Stimulated activated naive CD8-positive, alpha-beta T cell treated with anti-CD3 and anti-CD28 coated beads, Interleukin-15, Interleukin-2, amounts not matched to agents 100 U/mL and 50 U/mL, for 24 hours (primary cell): ENCODE results near the gene TBXA2R.
"Not testable (repeated sequence)": the region's sequence is repeated elsewhere in the genome, so short reads cannot be mapped to it uniquely, and the experiment has no call there.

Source experiments
- ATAC-seq: fragments of 150-1000 bp; cut with Tn5 transposase; one replicate; pipeline ENCODE4 v1.10.0; 2021
- DNase-seq: peaks from one replicate; pipeline ENCODE4 v3.0.0; 2021

The TBXA2R gene

DNA sequence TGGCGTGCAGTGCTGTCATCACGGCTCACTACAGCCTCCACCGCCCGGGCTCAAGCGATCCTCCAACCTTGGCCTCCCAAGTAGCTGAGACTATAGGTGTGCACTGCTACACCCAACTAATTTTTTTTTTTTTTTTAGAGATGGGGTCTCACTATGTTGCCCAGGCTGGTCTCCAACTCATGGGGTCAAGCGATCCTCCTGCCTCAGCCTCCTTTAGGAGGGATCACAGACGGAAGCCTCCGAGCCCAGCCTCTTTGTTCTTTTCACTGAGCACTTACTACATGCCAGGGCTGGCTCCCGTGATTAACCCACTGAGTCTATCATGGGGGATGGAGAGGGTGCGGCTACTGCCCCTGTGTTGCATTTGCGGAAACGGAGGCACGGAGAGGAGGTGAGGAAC, 32.8 kb upstream of the TBXA2R start:
- ATAC-seq (no peak), DNase-seq (no peak)

DNA sequence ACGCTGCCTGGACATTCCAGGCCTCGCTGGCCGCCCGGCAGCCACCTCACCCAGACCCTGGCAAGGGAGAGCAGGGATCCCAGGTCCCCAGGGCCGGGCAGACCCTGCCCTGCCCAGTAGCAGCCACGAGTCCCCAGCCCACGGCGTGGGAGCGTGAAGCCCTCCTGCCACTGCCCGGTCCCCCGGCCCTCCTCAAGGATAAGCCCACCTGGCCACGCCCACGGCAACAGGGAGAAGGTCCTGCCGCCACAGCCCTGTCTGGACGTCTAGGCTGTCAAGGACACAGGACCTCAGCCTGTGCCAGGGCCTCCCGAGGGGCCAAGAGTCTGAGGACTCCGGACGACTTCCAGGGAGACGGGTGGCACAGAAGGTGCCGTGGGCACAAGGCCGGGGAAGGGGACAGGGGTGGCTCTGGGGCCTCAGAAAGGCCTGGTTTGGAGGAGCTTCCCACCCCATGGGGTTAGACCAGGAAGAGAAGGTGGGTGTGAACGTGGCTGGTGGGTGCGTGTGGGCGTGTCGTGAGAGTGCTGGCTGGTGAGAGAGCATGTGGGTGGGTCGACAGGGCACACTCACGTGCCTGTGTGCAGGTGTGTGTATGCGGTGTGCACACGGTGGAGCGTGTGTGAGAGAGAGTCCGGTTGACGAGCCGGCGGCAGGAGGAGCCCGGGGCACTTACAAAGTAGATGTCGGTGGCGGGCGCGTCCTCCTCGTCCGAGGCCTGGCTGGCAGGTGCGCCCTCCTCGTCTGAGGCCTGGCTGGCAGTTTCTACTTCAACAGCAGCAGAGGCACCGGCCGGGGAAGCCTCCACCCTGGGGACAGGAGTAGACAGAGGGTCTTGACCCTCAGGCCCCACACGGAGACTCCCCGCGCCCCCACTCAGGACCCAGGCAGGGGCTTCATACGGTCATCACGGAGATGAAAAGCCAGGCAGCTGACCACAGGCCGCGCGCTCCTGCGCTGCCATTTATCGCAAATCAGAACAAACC, 31.8 kb upstream of the TBXA2R start:
- DNase-seq, result no peak
- no peak for ATAC-seq

DNA sequence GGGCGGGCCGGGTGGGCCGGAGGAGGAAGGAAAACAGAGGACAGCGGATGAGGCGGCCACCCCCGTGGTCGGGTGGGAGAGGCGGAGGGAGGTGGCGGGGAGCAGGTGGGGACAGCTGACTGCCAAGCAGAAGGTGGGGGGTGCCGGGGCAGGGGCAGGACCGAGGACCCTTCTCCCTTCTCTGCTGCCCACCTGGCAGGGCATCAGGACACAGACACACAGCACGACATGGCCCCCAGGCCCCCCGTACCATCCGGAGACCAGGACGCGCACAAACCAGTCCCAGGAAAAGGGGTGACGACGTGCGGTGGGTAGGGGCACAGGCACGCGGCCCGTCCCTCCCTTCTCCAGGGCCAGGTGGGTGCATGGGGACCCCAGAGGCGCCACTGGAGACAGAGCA, 30.9 kb upstream of the TBXA2R start:
- ATAC-seq (no peak), DNase-seq (no peak)

DNA sequence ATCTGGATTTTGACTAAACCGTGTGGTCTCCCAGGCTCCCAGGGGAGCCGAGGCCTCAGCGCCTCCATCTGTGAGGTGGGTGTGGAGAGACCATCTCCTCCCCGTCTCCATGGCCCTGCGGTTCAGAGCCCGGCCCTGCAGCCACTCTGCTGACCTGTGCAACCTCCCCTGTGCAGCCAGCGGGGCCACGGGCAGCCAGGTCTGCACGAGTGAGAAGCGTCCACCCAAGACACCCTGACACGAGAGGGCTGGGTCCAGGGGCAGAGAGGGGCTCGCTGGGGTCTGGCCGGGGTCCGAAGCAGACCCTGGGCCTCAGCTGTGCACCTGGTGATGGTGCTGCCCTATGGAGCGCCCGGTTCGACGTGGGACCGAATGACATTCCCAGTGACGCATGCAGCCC, 30.3 kb upstream of the TBXA2R start:
- ATAC-seq (no peak), DNase-seq (no peak)

DNA sequence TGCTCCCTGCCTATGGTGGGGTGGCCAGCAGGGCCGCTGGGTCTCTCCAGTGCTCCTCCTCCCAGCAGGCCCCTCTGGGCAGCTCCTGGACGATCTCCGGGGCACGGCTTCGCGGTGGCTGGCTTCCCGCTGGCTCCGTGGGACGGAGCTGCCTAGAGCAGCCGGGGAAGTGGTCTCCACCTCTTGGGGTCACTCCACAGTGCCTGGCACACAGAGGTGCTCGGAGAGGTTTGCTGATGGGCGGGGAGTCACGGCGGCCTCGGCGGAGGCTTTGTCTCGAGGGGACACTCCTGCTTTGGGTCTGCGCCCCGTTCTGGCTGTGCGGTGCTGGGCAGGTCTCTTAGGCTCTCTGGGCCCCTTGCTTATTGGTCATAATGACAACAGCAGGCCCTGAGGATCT, 29.8 kb upstream of the TBXA2R start:
- ATAC-seq (no peak), DNase-seq (no peak)

DNA sequence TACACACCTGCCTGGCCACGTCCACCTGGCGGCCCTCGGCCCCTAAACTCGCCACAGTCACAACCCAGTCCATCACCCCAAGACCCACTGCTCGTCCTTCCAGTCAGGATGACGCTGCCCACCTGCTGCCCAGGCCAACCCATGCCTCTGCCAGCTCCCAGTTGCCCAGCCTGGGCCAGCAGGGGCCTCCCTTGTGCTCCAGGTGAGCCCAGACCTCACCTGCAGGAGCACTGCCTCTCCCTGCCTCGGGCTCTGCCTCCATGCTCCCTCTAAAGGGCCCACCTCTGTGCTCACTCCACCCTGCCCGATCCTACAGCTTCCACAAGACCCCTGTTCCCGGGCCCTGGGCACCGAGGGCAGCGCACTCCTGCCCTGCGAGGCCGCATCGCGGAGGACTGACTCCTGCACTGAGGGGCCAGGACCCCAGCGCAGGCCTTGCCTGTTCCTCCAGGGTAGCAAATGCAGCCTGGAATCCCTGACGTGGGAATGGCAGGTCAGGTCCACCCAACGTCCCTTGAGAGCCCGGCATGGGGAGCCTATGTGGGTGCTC, 27.9 kb upstream of the TBXA2R start:
- ATAC-seq (no peak), DNase-seq (no peak)

DNA sequence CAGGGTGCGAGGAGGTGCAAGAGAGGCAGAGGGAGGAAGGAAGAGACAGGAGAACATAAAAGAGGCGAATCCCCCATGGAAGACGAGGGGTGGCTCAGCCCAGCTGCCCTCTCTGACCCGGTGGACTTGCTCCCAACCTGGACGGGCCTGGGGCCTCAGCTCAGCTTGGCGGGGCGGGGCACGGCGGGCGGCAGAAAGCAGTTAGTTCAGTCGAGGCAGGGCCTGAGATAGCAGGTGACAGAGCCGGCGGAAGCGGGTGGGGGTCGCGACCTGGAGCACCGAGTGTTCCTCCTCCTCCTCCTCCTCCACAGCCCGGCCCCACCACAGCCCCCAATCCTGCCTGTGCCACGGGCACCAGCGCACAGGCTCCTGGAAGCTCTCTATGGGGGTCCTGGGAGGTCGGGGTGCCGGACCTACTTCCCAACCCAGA, 26.9 kb upstream of the TBXA2R start:
- DNase-seq (no peak), ATAC-seq (no peak)

DNA sequence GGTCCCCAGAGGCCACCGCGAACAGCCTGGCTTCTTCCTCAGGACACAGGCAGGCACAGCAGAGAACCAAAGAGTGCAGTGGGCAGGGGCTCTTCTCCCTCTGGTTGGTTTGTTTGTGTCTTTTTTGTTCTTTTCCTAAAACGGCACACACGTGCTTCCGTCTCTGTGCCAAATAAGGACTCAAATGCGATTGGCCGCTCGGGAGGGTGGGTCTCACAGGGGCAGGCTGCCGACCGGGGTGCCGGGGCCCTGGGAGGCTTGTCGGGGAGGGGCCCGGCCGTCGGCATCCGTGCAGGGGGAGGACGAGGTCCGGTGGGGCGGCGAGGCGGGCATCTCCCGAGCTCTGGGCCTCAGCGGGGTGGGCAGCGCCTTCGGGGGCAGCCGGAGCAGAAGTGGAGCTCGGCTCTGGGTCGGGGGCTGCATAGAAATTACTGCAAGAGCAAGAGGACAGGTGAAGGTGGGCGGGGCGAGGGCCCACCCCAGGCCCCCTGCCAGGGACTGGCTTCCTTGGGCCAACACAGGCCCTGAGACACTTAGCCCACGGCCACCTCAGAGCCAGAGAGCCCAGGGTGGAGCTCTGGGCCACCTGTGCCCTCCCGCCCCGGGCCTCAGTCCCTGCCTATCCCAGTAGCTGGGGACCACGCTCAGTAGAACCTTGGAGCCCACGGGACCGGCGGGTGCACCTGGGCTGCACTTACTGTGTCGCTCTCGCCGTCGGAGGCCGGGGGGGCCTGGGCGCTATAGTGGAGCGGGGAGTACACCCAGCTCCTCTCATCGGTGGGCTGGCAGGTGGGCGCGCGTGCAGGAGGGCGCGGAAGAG, 26.3 kb upstream of the TBXA2R start:
- ATAC-seq (no peak), DNase-seq (no peak)

DNA sequence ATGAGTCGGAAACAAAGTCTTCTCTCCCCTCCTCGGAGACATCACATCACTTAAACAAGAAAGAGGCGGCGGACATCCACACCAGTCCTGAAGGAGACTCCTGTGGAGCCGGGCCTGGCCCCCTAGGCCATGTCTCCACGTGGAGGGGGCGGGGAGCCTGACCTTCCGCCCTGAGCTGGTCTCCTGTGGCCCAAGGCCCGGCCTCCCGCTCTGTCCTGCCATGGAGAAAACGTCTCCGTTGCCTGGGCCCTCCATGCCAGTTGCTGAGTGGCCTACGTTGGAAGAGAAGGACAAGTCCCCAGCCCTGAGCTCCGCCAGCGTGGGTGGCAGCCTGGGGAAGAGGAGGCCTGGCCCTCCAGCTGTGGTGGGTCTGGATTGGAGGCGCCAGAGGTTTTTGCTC, 25.4 kb upstream of the TBXA2R start:
- ATAC-seq, result no peak
- DNase-seq, result no peak

DNA sequence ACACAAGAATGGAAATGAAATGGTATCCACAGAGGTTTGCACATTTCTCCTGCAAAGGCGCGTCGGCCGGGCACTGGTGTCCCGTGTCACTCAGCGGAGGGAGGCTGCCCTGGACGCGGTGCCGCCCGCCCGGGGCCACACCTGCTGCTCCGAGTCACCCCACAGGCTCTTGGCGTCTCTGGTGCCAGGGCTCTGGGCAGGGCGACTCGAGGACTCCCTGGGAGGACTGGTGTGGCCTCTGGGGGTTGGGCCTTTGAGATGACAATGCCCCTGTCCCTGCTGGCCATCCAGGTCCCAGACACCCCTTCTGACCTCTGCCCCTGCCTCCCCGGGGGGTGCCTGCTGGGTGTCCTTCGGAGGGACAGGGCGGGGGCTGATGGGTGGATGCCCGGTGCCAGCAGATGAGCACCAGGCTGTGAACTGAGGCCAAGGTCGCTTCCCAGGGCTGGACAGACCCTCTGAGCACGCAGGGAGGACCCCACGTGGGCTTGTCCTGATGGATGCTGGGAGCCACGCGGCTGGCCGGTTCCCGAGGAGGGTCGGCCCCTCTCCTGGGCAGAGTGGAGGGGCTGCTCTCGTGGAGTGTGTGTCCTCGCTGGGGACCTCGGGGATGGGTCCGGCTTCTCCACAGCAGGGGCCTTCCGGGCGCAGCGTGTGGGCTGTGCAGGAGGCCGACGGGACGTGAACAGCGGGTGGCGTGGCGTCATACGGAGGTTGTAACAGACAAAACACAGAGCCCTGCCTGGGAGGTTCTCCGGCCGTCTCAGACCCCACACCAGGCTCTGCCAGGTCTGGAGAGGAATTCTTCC, 24.6 kb upstream of the TBXA2R start:
- DNase-seq (no peak), ATAC-seq (no peak)

DNA sequence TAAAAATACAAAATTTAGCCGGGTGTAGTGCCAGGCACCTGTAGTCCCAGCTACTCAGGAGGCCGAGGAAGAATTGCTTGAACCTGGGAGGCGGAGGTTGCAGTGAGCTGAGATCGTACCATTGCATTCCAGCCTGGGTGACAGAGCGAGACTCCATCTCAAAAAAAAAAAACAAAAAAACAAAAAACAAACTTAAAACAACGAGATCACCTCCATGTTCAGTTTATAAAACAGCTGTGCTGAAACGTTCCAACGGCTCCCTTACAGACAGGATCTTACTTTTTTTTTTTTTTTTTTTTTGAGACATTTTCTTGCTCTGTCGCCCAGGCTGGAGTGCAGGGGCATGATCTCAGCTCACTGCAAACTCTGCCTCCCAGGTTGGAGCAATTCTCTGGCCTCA, 22.1 kb upstream of the TBXA2R start:
- not testable (repeated sequence) for ATAC-seq

DNA sequence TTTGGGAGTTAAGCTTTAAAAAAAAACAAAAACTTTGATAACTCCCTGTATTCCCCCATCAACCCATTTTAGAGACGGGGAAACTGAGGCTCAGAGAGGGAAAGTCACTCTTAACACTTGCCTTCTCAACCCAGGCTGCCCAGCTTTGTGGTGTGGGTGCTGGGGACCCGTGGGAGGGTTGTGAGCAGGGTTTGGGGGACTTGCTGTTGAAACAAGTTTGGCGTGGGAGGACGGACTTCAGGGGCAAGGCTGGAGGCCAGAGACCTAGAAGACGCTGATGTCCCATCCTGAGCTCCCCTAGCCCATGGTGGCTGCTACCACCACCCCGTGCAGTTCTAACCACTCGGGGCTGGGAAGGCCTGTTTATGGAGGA, 20.7 kb upstream of the TBXA2R start:
- DNase-seq, result no peak
- no peak for ATAC-seq

More for the DNA sequence above, 22.1 kb upstream of the TBXA2R start:
- DNase-seq, result not testable (repeated sequence)

DNA sequence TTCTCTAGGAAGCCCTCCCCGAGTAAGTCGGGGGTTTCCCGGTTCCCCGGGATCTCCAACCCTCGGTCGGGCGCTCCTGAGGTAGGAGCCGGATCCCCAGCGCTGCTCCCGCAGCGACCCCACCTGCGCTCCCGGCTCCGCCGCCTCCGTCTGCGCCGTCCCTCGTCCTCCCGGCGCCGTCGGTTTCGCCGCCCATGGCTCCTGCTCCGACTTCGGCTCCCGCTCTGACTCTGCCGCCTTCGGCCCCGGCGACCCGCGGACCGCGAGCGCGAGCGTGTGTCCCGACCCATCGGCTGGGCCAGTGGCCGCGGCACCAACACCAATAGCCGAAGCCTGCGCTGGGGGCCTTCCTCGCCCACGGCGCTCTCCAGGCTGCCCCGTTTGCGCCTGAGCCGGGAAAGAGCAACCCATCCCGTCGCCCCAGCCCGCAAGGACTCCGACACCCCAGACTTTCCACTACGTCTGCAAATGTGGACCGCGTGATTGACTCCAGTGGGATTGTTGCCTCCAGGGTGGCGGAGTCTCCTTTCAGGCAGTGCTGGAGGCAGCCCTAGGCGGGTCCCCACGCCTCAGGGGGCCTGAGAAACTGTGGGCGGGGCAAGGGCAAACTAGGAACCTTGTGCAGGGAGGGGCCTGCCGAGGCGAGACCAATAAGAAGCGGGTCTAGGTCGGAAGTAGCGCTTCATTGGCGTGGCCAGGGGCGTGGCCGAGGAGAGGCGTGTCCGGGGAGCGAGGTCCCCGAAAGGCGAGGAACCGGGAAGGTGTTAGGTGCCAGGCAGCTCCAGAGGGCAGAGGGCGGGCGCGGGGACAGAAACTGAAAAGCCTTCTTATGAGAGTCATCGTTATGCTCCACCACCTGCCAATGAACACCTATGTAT, 20.0 kb upstream of the TBXA2R start, which contains the start of gene CACTIN:
Gene CACTIN, minus strand, starts transcription at position 318 of the 878 bp plus-strand sequence. Its CDS starts 28 bp downstream, at position 290.
- peak; percentile 99 for DNase-seq
- ATAC-seq, result peak; percentile 96

DNA sequence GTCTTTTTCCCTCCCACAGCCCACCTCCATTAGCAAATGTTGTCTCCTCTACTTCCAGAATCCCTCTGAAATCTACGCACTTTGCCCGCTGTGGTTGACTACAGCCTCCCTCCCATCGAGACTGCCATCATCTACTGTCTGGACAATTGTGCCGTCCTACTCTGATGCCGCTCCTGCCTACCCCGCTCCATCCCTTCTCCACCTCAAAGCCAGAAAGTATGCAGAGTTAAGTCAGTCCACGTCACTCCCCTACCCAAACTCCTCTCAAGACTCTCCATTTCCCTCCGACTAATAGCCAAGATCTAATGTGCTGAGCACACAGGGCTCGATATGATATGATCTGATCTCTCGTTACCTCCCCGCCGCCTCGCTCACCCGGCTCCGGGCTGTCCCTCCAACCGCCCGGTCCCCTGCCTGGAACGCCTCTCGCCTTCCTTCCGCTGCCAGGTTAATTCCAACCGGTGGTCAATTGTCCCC, 19.4 kb upstream of the TBXA2R start:
- DNase-seq (no peak), ATAC-seq (no peak)

DNA sequence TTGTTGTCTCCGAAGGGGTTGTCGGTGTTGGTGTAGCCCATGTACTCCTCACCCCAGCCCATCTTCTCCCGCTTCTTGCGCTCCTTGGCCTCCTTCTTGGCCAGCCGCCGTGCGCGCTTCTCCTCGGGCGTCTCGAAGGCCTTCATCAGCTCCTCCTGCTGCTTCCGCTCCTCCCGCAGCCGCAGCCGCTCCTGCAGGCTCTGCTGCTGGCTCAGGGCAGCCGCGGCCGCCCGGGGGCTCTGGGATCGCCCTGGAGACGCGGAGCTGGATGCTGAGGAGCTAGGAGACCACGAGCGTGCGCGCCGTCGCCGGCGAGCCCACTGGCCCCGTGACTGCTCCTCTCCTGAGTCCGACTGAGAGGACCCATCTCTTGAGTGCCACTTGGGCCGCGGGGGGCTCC, 17.0 kb upstream of the TBXA2R start:
- ATAC-seq, result no peak
- DNase-seq, result no peak

DNA sequence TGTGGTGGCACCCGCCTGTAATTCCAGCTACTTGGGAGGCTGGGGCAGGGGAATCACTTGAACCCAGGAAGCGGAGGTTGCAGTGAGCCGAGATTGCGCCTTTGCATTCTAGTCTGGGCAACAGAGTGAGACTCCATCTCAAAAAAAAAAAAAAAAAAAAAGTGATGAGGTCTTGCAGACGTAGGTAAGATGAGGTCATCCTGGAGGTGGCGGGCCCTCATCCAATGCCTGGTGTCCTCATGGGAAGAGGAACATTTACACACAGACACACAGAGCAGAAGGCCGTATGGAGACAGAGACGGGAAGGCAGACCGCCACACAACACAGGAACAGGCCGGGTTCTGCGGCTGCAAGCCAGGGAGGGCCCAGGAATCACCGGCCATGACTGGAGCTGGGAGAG, 15.5 kb upstream of the TBXA2R start:
- DNase-seq (no peak), ATAC-seq (no peak)

DNA sequence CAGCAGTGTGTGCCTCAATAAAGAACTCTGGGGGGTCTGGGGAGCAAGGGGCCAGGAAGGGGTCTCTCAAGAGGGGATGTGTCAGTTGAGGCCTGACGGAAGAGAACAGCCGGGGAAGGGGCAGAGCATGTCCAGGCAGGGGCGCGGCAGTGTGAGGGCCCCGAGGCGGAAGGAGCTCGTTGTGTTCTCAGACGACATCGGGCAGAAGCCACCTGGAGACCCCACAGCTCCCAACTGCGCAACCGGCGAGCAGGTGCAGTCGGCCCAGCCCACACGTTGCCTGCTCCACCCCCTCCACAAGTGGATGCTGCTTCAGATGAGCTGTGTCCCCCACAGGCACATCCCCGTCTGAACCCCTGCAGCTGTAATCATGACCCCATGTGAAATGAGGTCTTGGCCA, 15.0 kb upstream of the TBXA2R start:
- no peak for DNase-seq
- no peak for ATAC-seq

DNA sequence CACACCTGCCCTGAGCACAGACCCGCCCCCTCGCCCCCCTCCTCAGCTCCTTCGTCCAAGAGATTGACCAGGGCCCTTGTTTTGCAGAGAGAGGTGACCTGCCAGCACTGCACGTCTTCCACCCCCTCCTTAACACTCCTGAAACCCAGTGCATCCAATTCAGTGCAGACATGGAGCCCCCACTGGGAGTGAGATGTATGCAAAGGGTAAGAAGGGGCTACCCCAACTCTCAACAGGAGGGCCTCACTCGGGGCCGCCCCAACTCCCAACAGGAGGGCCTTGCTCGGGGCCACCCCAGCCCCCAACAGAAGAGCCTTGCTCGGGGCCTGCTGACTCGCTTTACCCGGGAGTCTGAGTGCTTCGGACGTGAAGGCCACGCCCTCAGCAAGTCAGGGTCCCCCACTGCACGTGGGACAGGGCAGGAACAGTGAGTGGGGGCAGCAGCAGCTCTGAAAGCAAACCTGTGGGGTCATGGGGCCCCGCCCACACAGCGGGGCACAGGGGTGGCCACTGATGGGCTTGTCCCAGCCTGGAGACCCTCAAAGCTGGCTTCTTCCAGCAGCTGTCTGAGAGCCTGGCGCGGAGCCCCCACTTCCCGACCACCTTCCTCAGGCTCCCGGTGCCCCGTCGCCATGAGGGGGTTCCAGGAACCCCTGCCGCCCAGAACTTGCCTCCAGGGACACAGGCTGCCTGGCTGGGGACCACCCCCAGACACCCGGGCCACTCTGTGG, 14.3 kb upstream of the TBXA2R start:
- no peak for ATAC-seq
- no peak for DNase-seq

DNA sequence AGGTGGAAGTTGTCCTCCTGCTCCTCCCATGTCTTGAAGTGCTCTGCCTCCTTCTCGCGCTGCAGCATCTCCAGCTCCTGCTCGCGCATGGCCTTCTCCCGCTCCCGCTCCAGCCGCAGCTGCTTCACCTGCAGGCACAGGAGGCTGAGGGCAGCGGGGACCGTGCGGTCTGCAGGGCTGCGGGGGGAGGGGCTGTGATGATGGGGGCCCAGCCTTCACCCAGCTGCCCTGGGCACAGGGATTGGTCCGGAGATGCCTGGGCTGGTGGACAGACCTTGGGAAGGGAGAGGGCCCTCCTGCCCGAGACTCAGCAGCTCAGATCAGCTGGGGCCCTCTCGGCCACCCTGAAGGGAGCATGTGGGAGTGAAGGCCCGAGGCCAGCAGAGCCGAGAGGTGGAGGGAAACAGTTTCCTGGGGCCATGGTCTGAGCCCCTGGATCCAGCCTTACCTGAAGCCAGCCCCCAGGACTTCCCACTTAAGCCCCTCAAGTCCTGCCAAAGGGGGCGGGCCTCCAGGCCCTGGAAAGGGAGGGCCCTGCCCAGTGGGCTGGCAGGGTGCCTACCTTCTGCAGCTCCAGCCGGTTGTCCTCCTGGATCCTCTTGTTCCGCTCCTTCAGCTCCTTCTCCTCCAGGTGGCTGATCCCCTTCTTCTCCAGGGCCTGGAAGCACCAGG, 13.6 kb upstream of the TBXA2R start:
- no peak for ATAC-seq
- DNase-seq, result no peak

DNA sequence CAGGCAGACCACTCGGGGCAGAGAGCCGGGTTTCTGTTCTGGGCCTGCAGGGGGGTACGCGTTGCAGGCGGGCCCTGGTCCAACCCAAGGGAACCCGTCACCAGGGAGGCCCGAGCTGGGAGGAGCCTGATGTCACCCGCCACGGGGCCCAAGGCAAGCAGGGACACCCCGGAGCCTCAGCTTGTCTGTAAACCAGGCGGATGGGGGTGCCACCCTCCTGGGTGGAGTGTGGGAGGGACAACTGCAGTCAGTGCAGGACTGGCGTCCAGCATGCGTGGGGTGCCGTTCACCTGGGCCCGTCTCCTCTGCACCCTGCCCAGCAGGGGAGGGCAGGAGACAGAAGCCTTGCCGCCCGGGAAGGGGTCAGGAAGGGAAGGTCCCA, 12.9 kb upstream of the TBXA2R start:
- ATAC-seq, result no peak

More for the DNA sequence above, 12.9 kb upstream of the TBXA2R start:
- no peak for DNase-seq
